Osteocyte (in vitro differentiated cells): Measurements from ENCODE around the gene DOC2B. TPM values are rescaled to one million over a fixed set of nuclear protein-coding genes. Genes with fewer than 3 reads are reported as not detected.

Experiments used
- DNase-seq: peaks from one replicate; pipeline ENCODE4 v3.0.0; 2021; ENCODE audit warnings: mixed read lengths; ENCODE audit not compliant: unreplicated experiment; ENCODE audit errors: extremely low spot score
- H3K27ac Mint-ChIP-seq: one replicate; pipeline ENCODE4 v1.8.0; 2021; ENCODE audit warnings: mild to moderate bottlenecking, mixed read lengths; ENCODE audit not compliant: unreplicated experiment
- H3K27me3 Mint-ChIP-seq: one replicate; pipeline ENCODE4 v1.8.0; 2021; ENCODE audit warnings: mixed read lengths; ENCODE audit not compliant: unreplicated experiment
- H3K36me3 Mint-ChIP-seq: one replicate; pipeline ENCODE4 v1.8.0; 2021; ENCODE audit warnings: mixed read lengths; ENCODE audit not compliant: unreplicated experiment
- H3K4me1 Mint-ChIP-seq: one replicate; pipeline ENCODE4 v1.8.0; 2021; ENCODE audit warnings: mixed read lengths; ENCODE audit not compliant: unreplicated experiment
- H3K4me3 Mint-ChIP-seq: one replicate; pipeline ENCODE4 v1.8.0; 2021; ENCODE audit warnings: mild to moderate bottlenecking, moderate library complexity, mixed read lengths; ENCODE audit not compliant: unreplicated experiment
- H3K9me3 Mint-ChIP-seq: one replicate; pipeline ENCODE4 v1.8.0; 2021; ENCODE audit warnings: mixed read lengths; ENCODE audit not compliant: unreplicated experiment
- total RNA-seq: library from RNA; stranded (reverse); gene quantifications from 2 replicates; pipeline ENCODE4 v1.2.1, GENCODE V29; 2021
- TF ChIP-seq, protein P1 (sequence below): fragments of 200-600 bp; sonication (generic); IDR thresholded peaks from 2 replicates; pipeline ENCODE4 v1.5.0; 2021; ENCODE audit warnings: antibody characterized with exemption, mild to moderate bottlenecking, moderate library complexity

Gene DOC2B
- total RNA-seq, 1 donor from 2014 or later, result not detected

DNA sequence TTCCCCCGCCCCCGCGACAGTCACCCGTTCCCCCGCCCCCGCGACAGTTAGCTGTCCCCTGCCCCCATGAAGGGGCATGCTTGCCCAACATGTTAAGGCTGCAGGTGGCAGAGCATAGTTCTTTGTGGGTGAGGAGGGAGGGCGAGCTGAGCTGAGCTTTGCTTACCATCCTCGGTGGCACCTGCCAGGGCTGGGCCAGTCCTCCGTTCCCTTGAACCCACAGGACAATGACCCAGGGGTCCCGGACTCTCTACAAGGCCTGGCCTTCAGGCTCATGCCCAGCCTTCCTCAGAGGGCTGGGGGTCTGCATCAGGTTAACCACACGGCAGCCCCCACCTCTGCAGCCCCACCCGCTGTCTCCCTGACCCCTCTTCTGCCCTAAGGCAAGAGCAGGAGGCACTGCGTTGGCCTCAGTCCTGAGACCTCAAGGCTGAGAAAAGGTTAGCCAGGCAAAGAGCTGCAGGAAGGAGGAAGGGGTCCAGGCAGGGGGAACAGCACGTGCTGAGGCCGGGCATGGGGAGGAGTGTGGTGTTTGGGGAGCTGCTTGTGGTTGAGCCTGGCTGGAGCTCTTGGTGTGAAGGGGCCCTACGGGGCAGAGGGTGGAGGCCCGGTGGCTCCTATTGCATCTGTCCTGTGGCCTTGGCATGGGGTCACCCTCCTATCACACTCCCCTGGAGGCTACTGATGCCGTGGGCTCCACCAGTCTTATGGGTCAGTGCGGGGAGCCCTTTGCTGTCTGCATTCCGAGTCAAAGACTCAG is 11.4 kb upstream of the DOC2B start:
- TF ChIP-seq, protein P1, sequence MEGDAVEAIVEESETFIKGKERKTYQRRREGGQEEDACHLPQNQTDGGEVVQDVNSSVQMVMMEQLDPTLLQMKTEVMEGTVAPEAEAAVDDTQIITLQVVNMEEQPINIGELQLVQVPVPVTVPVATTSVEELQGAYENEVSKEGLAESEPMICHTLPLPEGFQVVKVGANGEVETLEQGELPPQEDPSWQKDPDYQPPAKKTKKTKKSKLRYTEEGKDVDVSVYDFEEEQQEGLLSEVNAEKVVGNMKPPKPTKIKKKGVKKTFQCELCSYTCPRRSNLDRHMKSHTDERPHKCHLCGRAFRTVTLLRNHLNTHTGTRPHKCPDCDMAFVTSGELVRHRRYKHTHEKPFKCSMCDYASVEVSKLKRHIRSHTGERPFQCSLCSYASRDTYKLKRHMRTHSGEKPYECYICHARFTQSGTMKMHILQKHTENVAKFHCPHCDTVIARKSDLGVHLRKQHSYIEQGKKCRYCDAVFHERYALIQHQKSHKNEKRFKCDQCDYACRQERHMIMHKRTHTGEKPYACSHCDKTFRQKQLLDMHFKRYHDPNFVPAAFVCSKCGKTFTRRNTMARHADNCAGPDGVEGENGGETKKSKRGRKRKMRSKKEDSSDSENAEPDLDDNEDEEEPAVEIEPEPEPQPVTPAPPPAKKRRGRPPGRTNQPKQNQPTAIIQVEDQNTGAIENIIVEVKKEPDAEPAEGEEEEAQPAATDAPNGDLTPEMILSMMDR, result no peak
- DNase-seq, result no peak
- no peak overlapping the region for H3K4me3 Mint-ChIP-seq
- H3K36me3 Mint-ChIP-seq, result no peaks in the 10 kb centered on the region
- H3K9me3 Mint-ChIP-seq, result no peaks in the 10 kb centered on the region
- no peaks in the 10 kb centered on the region for H3K4me1 Mint-ChIP-seq
- no peak overlapping the region for H3K27ac Mint-ChIP-seq
- peaks cover 23% of the 10 kb centered on the region for H3K27me3 Mint-ChIP-seq

- Mint-ChIP-seq H3K9me3 (no peaks in the 10 kb centered on the region), H3K27ac (no peak overlapping the region), H3K27me3 (peaks cover 43% of the 10 kb centered on the region), H3K4me1 (no peaks in the 10 kb centered on the region), H3K4me3 (no peak overlapping the region), H3K36me3 (no peaks in the 10 kb centered on the region)
- TF ChIP-seq, protein P1, result no peak
- DNase-seq, result no peak
These were observed 8.0 kb upstream of the DOC2B start for GRCh38 chr17:189444-189843.

GRCh38 chr17:187130-187529 is 5.7 kb upstream of the DOC2B start:
- DNase-seq, result no peak
- peaks cover 65% of the 10 kb centered on the region for H3K27me3 Mint-ChIP-seq
- no peak overlapping the region for H3K27ac Mint-ChIP-seq
- TF ChIP-seq, protein P1, result no peak
- H3K36me3 Mint-ChIP-seq, result no peaks in the 10 kb centered on the region
- H3K9me3 Mint-ChIP-seq, result no peaks in the 10 kb centered on the region
- H3K4me1 Mint-ChIP-seq, result peaks cover 2% of the 10 kb centered on the region
- H3K4me3 Mint-ChIP-seq, result no peak overlapping the region

DNA sequence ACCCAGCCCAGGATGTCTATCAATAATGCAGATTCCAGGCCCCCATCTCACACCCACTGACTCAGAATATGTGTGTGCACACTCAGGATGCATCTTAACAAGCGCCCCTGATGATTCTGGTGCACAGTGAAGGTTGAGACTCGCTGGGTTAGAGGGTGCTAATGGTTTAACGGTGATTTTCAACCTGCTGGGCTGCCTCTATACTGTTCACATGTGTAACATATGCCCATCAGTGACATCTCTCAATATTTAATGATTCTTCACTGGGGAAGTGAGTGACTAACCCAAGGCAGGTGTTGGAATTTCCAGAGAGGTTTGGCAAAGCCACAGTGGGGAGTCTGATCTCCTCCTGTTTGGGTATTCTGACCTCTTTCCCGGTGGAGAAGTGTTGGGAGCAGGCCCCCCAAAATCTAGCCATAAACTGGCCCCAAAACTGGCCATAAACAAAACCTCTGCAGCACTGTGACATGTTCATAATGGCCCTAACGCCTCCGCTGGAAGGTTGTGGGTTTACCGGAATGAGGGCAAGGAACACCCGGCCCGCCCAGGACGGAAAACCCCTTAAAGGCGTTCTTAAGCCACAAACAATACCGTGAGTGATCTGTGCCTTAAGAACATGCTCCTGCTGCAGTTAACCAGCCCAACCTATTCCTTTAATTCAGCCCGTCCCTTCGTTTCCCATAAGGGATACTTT is 4.1 kb upstream of the DOC2B start:
- H3K27ac Mint-ChIP-seq, result no peak overlapping the region
- TF ChIP-seq, protein P1, result no peak
- no peak overlapping the region for H3K4me3 Mint-ChIP-seq
- peaks cover 2% of the 10 kb centered on the region for H3K4me1 Mint-ChIP-seq
- H3K36me3 Mint-ChIP-seq, result no peaks in the 10 kb centered on the region
- H3K9me3 Mint-ChIP-seq, result no peaks in the 10 kb centered on the region
- no peak for DNase-seq
- H3K27me3 Mint-ChIP-seq, result peaks cover 70% of the 10 kb centered on the region

GRCh38 chr17:183021-183420 is 1.6 kb upstream of the DOC2B start:
- DNase-seq, result no peak

More at GRCh38 chr17:183021-183420, 1.6 kb upstream of the DOC2B start:
- Mint-ChIP-seq H3K4me3 (no peak overlapping the region), H3K27ac (no peak overlapping the region), H3K9me3 (no peaks in the 10 kb centered on the region), H3K4me1 (peaks cover 2% of the 10 kb centered on the region), H3K36me3 (no peaks in the 10 kb centered on the region), H3K27me3 (peaks cover 55% of the 10 kb centered on the region)
- TF ChIP-seq, protein P1, result no peak
